Esophagus muscularis mucosa (tissue), 4 donors: Measurements from ENCODE around the gene IGSF6. TPM values are rescaled to one million over a fixed set of nuclear protein-coding genes. Genes with fewer than 3 reads are reported as not detected.

Experiments
- DNase-seq: peaks from one replicate; pipeline ENCODE4 v3.0.0-alpha.2; 2017; ENCODE audit errors: extremely low spot score
- H3K27ac ChIP-seq, 4 donors: fragments of 200-600 bp; sonication (generic); replicated peaks in 1 of 4; 1 replicate in 3 of 4; 2 replicates in 1 of 4; pipeline ENCODE4 v1.5.1; 2016 to 2019; ENCODE audit warnings: mild to moderate bottlenecking in 1 of 4
- H3K27me3 ChIP-seq, 4 donors: fragments of 200-600 bp; sonication (generic); one replicate each; pipeline versions ENCODE4 v1.5.1 to v1.6.0; 2016 to 2019
- H3K36me3 ChIP-seq, 4 donors: fragments of 200-600 bp; sonication (generic); one replicate each; pipeline ENCODE4 v1.5.1; 2016 to 2019
- H3K4me1 ChIP-seq, 4 donors: fragments of 200-600 bp; sonication (generic); one replicate each; pipeline ENCODE4 v1.5.1; 2016 to 2019
- H3K4me3 ChIP-seq, 4 donors: fragments of 200-600 bp; sonication (generic); 1 replicate in 2 of 4; 2 replicates in 2 of 4; pipeline ENCODE4 v1.5.1; 2016 to 2019; ENCODE audit warnings: mild to moderate bottlenecking in 4 of 4, moderate library complexity in 1 of 4
- H3K9me3 ChIP-seq, 4 donors: fragments of 200-600 bp; sonication (generic); 1 replicate in 3 of 4; 2 replicates in 1 of 4; pipeline ENCODE4 v1.5.1; 2016 to 2019
- EP300 ChIP-seq: sonication (generic); formaldehyde crosslinking; IDR thresholded peaks from one replicate; pipeline ENCODE4 v1.6.1; 2017; ENCODE audit warnings: antibody characterized with exemption
- POLR2A ChIP-seq: fragments of 450-650 bp; IDR thresholded peaks from one replicate; pipeline ENCODE4 v1.6.1; 2017; ENCODE audit warnings: antibody characterized with exemption, moderate library complexity, mild to moderate bottlenecking, low read depth
- POLR2AphosphoS5 ChIP-seq, 2 donors: sonication (generic); formaldehyde crosslinking; IDR thresholded peaks; one replicate each; pipeline ENCODE4 v1.6.1; 2017; ENCODE audit warnings: antibody characterized with exemption in 2 of 2
- WGBS: methylation state at CpG from one replicate; pipeline ENCODE4 v1.1.5; 2018; 5-methylcytosine and 5-hydroxymethylcytosine counted together
- intact Hi-C: fragments of 100-400 bp; cut with DNase I; formaldehyde crosslinking; loops from one replicate; pipeline ENCODE4 v1.15.1; 2023
- total RNA-seq, 4 donors: library from RNA; depleted of rRNA; stranded (reverse); fragments of >200 nt; gene quantifications; one replicate each; pipeline versions ENCODE4 v1.1.0 to v1.2.1, GENCODE V29; 2016
- TF ChIP-seq, protein P1 (sequence below), 3 experiments: fragments of 200-600 bp in 2 of 3; fragments of 450-650 bp in 1 of 3; sonication (generic) in 2 of 3; IDR thresholded peaks; one replicate each; pipeline ENCODE4 v1.5.1; 2017 to 2019; ENCODE audit warnings: antibody characterized with exemption in 3 of 3, mild to moderate bottlenecking in 2 of 3, moderate library complexity in 1 of 3

The IGSF6 gene
- total RNA-seq, 4 donors from 2014 or later, result 0.69 to 4.5 (median 1.3) TPM

DNA sequence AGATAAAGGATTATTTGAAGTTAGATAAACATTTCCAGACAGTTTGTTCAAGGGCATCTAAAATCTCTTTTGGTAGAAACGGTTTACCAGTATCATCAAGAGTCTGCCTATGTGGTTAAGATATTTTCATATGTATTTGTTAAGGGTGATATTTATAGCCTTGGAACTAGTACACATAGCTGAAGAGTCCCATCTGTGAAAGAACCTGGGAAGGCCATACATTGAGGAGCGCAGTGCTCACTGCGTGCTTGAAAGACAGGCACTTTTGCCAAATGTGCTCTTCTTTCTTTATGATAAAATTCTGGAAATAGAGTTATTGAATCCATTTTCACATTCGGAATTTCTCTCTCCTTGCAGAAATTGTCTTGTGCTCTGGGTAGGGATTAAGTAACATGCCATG is 7.7 kb downstream of the IGSF6 start:
- H3K36me3 ChIP-seq, result no peaks in the 10 kb centered on the region
- H3K4me3 ChIP-seq, result peak overlapping the region in 3 of 4 donors; percentile 35 to 47 (median 37)
- H3K4me1 ChIP-seq, result peaks cover 19 to 41% (median 27%) of the 10 kb centered on the region in 4 donors
- H3K27ac ChIP-seq, result peak overlapping the region in 3 of 4 donors; percentile 24 to 56 (median 25)
- no peaks in the 10 kb centered on the region for H3K27me3 ChIP-seq
- WGBS, result 76% methylated on average over 4 of the region's 4 CpGs
- intact Hi-C loops, result loop anchor here (5.0 kb wide), 2 partner anchors 42 to 57 kb away; no protein-coding TSS in a partner anchor
- H3K9me3 ChIP-seq, result no peaks in the 10 kb centered on the region
- no peak for DNase-seq
- TF ChIP-seq POLR2A (no peak), EP300 (no peak), POLR2AphosphoS5 (IDR thresholded peaks at IDR 0.05) (no peak)
- TF ChIP-seq, protein P1, sequence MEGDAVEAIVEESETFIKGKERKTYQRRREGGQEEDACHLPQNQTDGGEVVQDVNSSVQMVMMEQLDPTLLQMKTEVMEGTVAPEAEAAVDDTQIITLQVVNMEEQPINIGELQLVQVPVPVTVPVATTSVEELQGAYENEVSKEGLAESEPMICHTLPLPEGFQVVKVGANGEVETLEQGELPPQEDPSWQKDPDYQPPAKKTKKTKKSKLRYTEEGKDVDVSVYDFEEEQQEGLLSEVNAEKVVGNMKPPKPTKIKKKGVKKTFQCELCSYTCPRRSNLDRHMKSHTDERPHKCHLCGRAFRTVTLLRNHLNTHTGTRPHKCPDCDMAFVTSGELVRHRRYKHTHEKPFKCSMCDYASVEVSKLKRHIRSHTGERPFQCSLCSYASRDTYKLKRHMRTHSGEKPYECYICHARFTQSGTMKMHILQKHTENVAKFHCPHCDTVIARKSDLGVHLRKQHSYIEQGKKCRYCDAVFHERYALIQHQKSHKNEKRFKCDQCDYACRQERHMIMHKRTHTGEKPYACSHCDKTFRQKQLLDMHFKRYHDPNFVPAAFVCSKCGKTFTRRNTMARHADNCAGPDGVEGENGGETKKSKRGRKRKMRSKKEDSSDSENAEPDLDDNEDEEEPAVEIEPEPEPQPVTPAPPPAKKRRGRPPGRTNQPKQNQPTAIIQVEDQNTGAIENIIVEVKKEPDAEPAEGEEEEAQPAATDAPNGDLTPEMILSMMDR (IDR thresholded peaks at IDR 0.05), result no peak

DNA sequence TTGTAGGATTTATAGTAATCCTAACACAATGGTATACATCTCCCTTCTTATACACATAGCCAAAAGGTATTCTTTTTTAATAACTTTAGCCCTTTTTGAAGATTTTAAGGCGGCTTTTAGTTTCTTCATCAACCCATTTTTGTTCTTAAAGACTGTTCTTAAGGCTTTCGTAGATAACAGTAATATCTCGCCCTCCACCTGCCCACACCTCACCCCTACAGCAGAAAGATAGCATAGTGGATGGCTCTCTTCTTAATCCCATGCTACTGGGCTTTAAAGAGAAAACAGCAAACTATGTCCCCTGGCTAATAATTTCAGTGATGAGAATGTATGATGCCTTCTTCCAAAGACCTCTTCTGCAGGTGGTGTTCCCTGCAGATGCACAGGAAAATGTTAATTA is 8.6 kb downstream of the IGSF6 start:
- H3K27me3 ChIP-seq, result no peaks in the 10 kb centered on the region
- 96% methylated on average over 3 of the region's 3 CpGs for WGBS
- no peaks in the 10 kb centered on the region for H3K36me3 ChIP-seq
- no peaks in the 10 kb centered on the region for H3K9me3 ChIP-seq
- intact Hi-C loops, result loop anchor here (5.0 kb wide), 2 partner anchors 41 to 56 kb away; no protein-coding TSS in a partner anchor
- H3K4me3 ChIP-seq, result no peak overlapping the region
- TF ChIP-seq POLR2A, result no peak
- TF ChIP-seq POLR2AphosphoS5 (IDR thresholded peaks at IDR 0.05), result no peak
- TF ChIP-seq EP300, result no peak
- TF ChIP-seq, protein P1 (IDR thresholded peaks at IDR 0.05), result no peak
- DNase-seq, result no peak
- H3K4me1 ChIP-seq, result peaks cover 19 to 41% (median 27%) of the 10 kb centered on the region in 4 donors
- no peak overlapping the region for H3K27ac ChIP-seq

DNA sequence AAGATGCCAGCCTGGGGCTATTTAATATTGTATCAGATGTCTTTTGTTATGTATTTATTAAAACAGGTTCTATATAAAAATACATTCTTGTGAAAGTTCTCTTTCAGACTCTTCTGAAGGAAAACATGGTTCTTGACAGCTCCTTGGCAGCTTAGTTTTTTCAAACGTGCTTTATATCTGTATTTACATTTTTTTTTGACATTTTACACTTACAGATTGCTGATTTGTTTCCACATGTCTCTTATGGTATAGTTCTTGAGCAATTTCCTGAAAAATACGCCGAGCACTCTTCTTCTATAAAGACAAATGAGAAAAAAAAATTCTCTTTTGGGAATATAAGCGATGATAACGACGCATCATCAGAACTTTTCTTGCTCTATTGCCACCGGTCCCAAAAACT is 9.5 kb downstream of the IGSF6 start:
- intact Hi-C loops, result loop anchor here (5.0 kb wide), 2 partner anchors 41 to 56 kb away; no protein-coding TSS in a partner anchor
- 59% methylated on average over 7 of the region's 7 CpGs for WGBS

DNA sequence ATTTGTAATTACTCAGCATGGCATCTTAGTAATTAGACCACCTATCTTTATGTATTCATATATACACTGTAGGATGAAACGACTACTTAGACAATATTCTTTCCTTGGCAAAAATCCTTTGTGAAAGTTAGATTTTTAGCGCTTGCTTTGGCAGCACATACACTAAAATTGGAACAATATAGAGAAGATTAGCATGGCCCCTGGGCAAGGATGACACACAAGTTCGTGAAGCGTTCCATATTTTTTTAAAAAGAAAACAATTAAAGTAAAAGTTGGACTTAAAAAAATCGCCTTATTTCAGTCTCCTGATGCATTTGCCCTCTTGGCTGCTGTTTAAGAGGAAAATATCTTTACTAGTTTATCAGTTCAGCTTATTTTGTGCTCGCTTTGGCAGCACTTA is 10.5 kb downstream of the IGSF6 start:
- Histone ChIP-seq H3K27ac (no peak overlapping the region), H3K36me3 (peaks cover 0 to 7% (median 0%) of the 10 kb centered on the region in 4 donors), H3K27me3 (no peaks in the 10 kb centered on the region), H3K4me3 (no peak overlapping the region), H3K4me1 (peaks cover 19 to 41% (median 27%) of the 10 kb centered on the region in 4 donors), H3K9me3 (no peaks in the 10 kb centered on the region)
- TF ChIP-seq EP300 (no peak), POLR2AphosphoS5 (IDR thresholded peaks at IDR 0.05) (no peak), POLR2A (no peak)
- TF ChIP-seq, protein P1 (IDR thresholded peaks at IDR 0.05), result no peak
- WGBS, result 72% methylated on average over 6 of the region's 6 CpGs
- intact Hi-C loops, result loop anchor here (5.0 kb wide), 2 partner anchors 40 to 55 kb away; no protein-coding TSS in a partner anchor
- no peak for DNase-seq

More for the DNA sequence above, 9.5 kb downstream of the IGSF6 start:
- Histone ChIP-seq H3K36me3 (no peaks in the 10 kb centered on the region), H3K9me3 (no peaks in the 10 kb centered on the region), H3K27ac (no peak overlapping the region), H3K4me1 (peaks cover 19 to 41% (median 27%) of the 10 kb centered on the region in 4 donors), H3K27me3 (no peaks in the 10 kb centered on the region), H3K4me3 (no peak overlapping the region)
- DNase-seq, result no peak
- no peak for TF ChIP-seq POLR2A
- no peak for TF ChIP-seq EP300
- TF ChIP-seq, protein P1 (IDR thresholded peaks at IDR 0.05), result no peak
- TF ChIP-seq POLR2AphosphoS5 (IDR thresholded peaks at IDR 0.05), result no peak

DNA sequence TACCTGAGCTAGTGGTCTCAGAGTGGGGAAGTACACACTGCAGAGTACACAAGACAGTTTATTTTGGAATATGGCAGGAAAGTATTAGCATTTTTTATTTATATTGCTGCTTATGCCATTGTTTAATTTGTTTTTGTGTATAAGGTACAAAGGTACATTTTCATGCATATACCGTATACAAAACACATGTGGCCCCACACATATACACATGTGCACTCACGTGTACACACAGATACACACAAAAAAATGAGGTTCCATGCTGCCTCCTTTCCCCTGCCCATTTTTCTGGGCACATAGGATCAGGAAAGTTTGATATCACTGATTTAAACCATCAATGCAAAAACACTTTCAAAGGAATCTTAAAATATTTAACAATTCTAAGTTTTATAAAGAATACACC is 12.9 kb downstream of the IGSF6 start:
- TF ChIP-seq POLR2A (no peak), POLR2AphosphoS5 (IDR thresholded peaks at IDR 0.05) (no peak), EP300 (no peak)
- TF ChIP-seq, protein P1 (IDR thresholded peaks at IDR 0.05), result no peak
- H3K27ac ChIP-seq, result no peak overlapping the region
- peaks cover 0 to 17% (median 6%) of the 10 kb centered on the region in 4 donors for H3K4me1 ChIP-seq
- WGBS, result 84% methylated on average over 2 of the region's 2 CpGs
- H3K4me3 ChIP-seq, result no peak overlapping the region
- no peaks in the 10 kb centered on the region for H3K27me3 ChIP-seq
- intact Hi-C loops, result no loop called here
- H3K36me3 ChIP-seq, result peaks cover 4 to 29% (median 5%) of the 10 kb centered on the region in 4 donors
- H3K9me3 ChIP-seq, result no peaks in the 10 kb centered on the region
- no peak for DNase-seq
